K562 treated with DMSO at 1 percent for 12 hours (cell line): Measurements from ENCODE around the gene NACA2. TPM values are rescaled to one million over a fixed set of nuclear protein-coding genes. Genes with fewer than 3 reads are reported as not detected.

Experiments used
- total RNA-seq: library from RNA; unstranded; fragments of 300-600 nt; gene quantifications from 2 replicates; pipeline ENCODE4 v1.2.3, GENCODE V29; 2022; ENCODE audit not compliant: insufficient read depth

NACA2 gene
- total RNA-seq, result not detected in 2 replicates

GRCh38 chr17:61591018-61591417 is at the start of gene NACA2:
Gene NACA2, minus strand, starts transcription at chr17:61591219. Its CDS starts 39 bp downstream, at chr17:61591180.

Other genes starting within 250 kb of the NACA2 start
- not detected in 2 replicates for gene TBX2, start 191.4 kb downstream of the NACA2 start, total RNA-seq
- gene TBX4, start 138.8 kb downstream of the NACA2 start, total RNA-seq, result not detected in 2 replicates